Measurements from ENCODE around the gene CNIH3.

Gene CNIH3

GRCh38 chr1:224721000-224721399 is 104.9 kb downstream of the CNIH3 start:
- DNase-seq (ENCODE audit: low read depth in 2 of 2): no peak

- no peak for DNase-seq (ENCODE audit: low read depth in 2 of 2)
Observed at GRCh38 chr1:224722838-224723237, 106.7 kb downstream of the CNIH3 start.

- DNase-seq (ENCODE audit: low read depth in 2 of 2): no peak
Observed at GRCh38 chr1:224724566-224724965, 108.4 kb downstream of the CNIH3 start.

DNA sequence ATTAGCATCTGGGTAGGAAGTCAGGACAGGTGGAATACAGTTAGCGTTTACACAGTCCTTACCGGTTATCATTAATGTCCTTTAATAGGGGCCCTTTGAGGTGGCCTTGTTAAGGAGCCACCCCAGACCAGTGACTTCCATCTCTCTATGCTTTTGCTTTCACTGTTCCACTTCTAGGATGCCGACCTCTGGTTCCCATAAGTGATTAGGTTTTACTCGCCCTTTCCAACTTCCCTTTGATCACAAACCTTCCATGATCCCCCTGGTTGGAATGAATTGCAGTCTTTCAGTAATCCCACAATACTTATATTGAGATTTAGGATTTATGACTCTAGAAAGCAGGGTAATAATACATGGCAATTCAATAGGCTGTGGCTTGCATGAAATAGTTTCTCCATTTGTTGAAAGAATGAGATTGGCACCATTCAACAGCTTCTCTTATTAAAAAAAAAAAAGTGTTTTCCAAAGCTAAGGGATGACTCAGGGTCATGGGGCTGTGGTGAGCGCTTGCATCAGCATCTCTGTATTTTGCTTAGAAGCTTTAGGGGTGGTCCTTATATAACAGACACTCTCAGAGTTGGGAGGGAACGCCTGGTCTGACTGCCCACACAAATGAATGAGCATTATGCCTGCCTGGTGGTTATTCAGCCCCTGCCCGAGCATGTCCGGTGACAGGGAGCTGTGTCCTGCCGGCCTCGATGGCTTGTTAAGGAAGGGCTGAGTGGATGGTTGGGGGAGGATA is 110.5 kb downstream of the CNIH3 start:
- DNase-seq (ENCODE audit: low read depth in 2 of 2): no peak

DNA sequence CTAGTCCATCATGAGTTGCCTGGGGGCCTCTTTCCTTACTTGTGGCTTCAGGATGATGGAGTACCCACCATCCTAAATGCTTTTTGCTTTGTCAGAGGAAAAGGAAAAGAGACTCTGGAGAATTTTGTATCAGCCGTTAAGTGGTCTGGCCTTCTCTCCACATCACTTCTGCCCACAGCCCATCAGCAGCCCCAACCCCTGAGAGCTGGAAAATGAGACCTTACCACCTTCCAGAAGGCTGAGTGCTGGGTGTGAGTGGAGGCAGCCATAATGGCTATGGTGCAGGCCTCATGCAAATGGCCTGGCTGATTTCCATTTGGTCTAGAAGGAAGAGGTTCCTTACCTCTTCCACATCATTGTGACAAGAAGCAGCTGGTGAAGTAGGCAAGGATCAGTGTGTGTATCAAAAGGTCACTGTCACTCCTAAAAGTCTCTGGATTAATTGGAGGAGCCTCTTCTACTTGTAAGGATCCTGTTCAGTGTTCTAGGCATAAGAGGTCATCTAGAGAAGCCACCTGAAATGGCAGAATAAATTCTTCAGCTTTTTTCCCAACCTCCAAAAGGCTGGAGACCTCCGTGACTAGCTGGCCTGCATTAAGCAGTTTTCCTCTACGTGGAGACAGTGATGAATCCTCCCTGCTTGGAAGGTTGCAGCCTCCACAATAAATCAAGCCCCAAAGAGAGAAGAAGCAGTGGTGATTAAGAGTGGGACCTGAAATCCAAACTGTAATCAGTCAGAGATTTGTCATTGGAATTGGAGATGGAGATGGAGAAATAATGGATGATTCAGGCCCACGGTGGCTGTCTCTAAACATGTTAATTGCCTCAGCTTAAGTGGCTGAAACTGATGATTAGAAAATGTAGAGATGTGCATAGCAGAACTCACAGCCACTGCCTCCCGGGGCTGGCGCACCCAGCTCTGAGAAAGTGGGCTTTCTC is 111.5 kb downstream of the CNIH3 start:
- no peak for DNase-seq (ENCODE audit: low read depth in 2 of 2)

- no peak for DNase-seq (ENCODE audit: low read depth in 2 of 2)
Observed at GRCh38 chr1:224730540-224730939, 114.4 kb downstream of the CNIH3 start.

DNA sequence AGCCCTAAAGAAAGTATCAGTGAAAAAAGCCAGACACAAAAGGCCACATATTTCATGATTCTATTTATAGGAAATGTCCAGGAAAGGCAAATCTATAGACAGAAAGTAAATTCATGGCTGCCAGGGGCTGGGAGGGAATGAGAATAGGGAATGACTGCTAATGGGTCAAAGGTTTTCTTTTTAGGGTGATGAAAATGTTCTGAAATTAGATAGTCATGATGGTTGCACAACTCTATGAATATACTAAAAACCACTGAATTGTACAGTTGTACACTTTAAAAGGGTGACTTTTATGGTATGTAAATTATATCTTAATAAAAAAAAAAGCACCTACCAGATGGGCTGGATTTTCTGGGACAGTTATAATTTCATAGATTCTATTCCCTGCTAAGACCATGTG is 114.8 kb downstream of the CNIH3 start:
- no peak for DNase-seq (ENCODE audit: low read depth in 2 of 2)

GRCh38 chr1:224731633-224732032 is 115.5 kb downstream of the CNIH3 start:
- no peak for DNase-seq (ENCODE audit: low read depth in 2 of 2)

- DNase-seq (ENCODE audit: low read depth in 2 of 2): no peak
Observed at GRCh38 chr1:224732377-224733026, 116.4 kb downstream of the CNIH3 start.

GRCh38 chr1:224733027-224733911 is 117.2 kb downstream of the CNIH3 start:
- no peak for DNase-seq (ENCODE audit: low read depth in 2 of 2)

DNA sequence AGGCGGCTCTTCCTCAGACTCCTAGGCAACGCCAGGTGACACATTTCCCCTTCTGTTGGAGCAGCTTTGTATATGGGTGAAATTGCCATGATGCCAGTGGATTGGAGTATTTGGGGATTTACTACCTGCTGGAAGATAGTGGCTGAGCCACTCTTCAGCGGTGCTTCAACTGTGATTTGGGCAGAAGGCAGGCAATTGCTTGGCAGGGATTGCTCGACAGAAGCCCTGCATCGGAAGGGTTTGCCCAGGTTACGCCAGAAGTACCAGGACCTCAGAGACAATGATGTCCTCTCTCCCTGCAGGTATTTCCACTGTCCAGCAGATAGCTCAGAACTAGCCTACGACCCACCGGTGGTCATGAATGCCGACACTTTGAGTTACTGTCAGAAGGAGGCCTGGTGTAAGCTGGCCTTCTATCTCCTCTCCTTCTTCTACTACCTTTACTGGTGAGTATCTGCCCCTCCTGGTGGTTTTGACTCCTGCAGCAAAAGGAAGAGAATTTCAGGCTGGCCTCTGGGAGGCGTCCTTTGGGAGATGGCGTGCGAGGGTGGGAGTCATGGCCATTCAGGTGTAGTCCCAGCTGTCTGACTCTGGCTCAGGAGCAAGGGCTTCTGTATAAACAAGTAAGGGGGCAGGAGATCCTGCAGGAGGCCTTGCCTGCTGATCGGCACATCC is 118.3 kb downstream of the CNIH3 start:
- DNase-seq (ENCODE audit: low read depth in 2 of 2): no peak

GRCh38 chr1:224735159-224735558 is 119.0 kb downstream of the CNIH3 start:
- no peak for DNase-seq (ENCODE audit: low read depth in 2 of 2)

DNA sequence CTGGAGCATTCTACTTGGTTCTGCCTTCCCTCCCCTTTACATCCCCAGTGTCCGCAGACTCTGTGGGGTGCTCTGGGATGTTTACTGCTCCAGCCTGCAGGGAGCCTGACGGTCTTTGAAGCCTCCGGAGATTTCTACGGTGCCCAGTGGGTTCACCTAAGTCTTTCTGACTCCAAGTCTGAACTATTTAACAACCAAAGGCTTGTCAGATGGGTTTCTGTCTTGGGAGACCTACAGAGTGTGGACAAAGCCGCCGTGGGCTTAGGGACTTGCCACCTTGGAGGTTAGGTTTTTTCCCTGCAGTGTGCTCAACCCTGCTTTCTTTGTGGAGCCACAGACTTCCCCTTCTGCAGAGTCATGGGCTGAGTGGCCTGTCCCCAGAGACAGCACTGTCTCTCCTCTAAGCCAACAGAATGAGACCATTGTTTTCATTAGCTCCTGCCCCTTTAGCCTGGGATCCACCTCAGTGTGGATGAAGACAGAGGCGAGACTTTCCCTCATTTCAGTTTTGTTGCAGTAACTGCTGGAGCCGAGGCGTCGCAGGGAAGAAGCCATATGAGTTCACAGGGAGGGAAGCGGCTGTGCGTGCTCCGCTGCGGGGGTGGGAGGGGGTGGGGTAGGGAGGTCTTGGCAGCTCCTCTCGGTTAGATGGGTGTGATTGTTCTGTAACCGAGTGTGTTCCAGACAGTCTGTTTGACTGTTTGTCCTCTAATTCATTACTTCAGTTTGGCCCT is 120.7 kb downstream of the CNIH3 start:
- DNase-seq (ENCODE audit: low read depth in 2 of 2): no peak

GRCh38 chr1:224737353-224737727 is 121.2 kb downstream of the CNIH3 start:
- DNase-seq (ENCODE audit: low read depth in 2 of 2): no peak

- DNase-seq (ENCODE audit: low read depth in 2 of 2): no peak
Observed at GRCh38 chr1:224739303-224739996, 123.3 kb downstream of the CNIH3 start.

DNA sequence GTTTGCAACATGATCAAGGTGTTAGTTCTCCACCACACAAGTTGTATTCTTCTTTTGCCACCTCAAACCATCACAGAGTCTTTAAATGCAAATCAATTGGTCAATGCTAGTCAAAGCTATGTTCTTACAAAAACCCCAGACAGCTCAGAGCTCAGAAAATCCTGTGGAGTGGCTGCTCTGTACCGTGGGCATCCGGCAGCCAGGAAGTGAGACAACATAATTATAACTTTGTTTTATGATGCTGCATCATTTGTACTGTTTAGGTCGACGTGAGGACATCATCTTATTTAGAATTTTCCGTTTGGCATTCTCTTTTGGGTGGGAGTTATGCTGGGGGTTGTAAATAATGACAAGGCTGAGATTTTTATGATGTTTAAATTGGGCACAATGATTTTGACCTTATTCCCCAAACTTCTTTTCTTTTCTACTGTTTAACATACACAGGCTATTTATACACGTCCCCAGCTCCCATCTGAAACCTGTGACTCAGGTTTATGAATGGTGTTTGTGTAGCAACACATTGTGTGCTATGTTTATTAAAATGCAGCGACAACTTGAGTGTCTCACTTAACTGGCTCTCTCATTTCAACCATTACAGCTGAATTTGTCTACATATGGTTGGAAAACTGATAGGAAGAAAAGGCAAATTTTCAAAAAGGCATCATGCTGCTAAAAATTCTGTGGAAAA is 124.0 kb downstream of the CNIH3 start:
- no peak for DNase-seq (ENCODE audit: low read depth in 2 of 2)

- no peak for DNase-seq (ENCODE audit: low read depth in 2 of 2)
Observed at GRCh38 chr1:224740685-224741052, 124.6 kb downstream of the CNIH3 start.

DNA sequence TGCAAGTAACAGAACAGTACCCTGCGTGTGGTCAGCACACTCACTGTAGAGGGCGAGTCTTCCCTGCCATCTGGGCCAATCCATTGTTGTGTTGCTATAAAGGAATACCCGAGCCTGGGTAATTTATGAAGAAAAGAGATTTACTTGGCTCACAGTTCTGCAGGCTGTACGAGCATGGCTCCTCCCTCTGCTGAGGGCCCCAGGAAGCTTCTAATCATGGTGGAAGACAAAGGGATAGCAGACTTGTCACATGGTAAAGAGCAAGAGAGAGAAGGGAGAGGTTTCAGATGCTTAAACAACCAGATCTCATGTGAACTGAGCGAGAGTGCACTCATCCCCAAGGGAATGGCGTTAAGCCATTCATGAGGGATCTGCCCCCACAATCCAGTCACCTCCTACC is 126.2 kb downstream of the CNIH3 start:
- DNase-seq (ENCODE audit: low read depth in 2 of 2): no peak

DNA sequence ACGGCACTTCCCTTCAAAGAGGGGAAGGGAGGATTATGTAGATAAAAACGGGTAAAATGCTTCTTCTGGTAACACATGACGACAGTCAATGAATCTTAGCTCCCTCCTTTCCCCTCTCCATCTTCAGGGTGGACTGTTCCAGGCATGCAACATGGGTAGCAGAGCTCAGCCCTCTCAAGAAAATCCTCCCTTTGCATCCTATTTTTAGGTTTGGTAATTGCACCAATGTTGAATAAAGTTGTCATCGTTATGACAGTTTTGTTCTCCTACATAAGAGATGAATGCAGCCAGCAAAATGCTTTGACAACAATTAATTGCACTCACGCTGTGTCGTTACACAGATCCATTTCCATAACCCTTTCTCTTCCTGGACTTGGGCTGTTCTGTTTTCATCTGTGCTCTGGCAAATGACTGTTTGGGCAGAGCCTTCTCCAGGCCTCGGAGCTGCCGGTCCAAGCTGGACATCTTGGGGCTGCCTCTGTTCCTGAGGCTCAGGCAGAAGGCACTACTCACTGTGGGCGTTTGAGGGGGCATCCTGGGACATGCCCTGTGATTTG is 127.6 kb downstream of the CNIH3 start:
- DNase-seq (ENCODE audit: low read depth in 2 of 2): no peak
